Thyroid gland (tissue), 4 donors: Measurements from ENCODE around the gene ZNF281.

Source experiments
- CTCF ChIP-seq, 6 experiments: fragments of 200-600 bp in 3 of 6; fragments of 450-650 bp in 3 of 6; sonication (generic) in 3 of 6; IDR thresholded peaks; one replicate each; pipeline ENCODE4 v1.5.1; 2016 to 2019; ENCODE audit warnings: antibody characterized with exemption in 6 of 6, mild to moderate bottlenecking in 2 of 6, inconsistent platforms in 1 of 6, moderate library complexity in 1 of 6
- POLR2A ChIP-seq, 2 donors: fragments of 450-650 bp; IDR thresholded peaks; one replicate each; pipeline ENCODE4 v1.6.1; 2017; ENCODE audit warnings: antibody characterized with exemption in 2 of 2, mild to moderate bottlenecking in 2 of 2, moderate library complexity in 1 of 2

- no peak for TF ChIP-seq CTCF (IDR thresholded peaks at IDR 0.05)
- TF ChIP-seq POLR2A (IDR thresholded peaks at IDR 0.05): no peak
Measured at GRCh38 chr1:200452850-200453552, 43.2 kb upstream of the ZNF281 start.
